K562 (cell line): ENCODE data around the gene ASZ1.

Experiments
- CEBPZ ChIP-seq: fragments of 150-350 bp; IDR thresholded peaks from 2 replicates; pipeline ENCODE4 v1.6.1; 2014; ENCODE audit warnings: low read depth, mild to moderate bottlenecking, low read length, borderline replicate concordance
- SMARCC2 ChIP-seq: fragments of 450-650 bp; IDR thresholded peaks from 2 replicates; pipeline ENCODE4 v1.6.1; 2017; ENCODE audit warnings: antibody characterized with exemption, moderate library complexity, mild to moderate bottlenecking, low read depth
- ZBTB49 ChIP-seq: sonication (generic); formaldehyde crosslinking; IDR thresholded peaks from 2 replicates; pipeline ENCODE4 v1.8.0; 2022; ENCODE audit warnings: missing genetic modification reagents, mild to moderate bottlenecking, borderline replicate concordance
- ZNF232 ChIP-seq: sonication (generic); formaldehyde crosslinking; IDR thresholded peaks from 2 replicates; pipeline ENCODE4 v1.8.0; 2022; ENCODE audit warnings: mild to moderate bottlenecking, missing genetic modification reagents

- no peak for TF ChIP-seq ZNF232 (CRISPR knock-in tag)
- TF ChIP-seq ZBTB49 (CRISPR knock-in tag), result no peak
- no peak for TF ChIP-seq SMARCC2
- TF ChIP-seq CEBPZ, result no peak
Observed at GRCh38 chr7:117320523-117320922, 106.8 kb downstream of the ASZ1 start.
